ENCODE results near the gene GPR78.

- TF ChIP-seq, protein P1, sequence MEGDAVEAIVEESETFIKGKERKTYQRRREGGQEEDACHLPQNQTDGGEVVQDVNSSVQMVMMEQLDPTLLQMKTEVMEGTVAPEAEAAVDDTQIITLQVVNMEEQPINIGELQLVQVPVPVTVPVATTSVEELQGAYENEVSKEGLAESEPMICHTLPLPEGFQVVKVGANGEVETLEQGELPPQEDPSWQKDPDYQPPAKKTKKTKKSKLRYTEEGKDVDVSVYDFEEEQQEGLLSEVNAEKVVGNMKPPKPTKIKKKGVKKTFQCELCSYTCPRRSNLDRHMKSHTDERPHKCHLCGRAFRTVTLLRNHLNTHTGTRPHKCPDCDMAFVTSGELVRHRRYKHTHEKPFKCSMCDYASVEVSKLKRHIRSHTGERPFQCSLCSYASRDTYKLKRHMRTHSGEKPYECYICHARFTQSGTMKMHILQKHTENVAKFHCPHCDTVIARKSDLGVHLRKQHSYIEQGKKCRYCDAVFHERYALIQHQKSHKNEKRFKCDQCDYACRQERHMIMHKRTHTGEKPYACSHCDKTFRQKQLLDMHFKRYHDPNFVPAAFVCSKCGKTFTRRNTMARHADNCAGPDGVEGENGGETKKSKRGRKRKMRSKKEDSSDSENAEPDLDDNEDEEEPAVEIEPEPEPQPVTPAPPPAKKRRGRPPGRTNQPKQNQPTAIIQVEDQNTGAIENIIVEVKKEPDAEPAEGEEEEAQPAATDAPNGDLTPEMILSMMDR (IDR thresholded peaks at IDR 0.05), result no peak
- no peak for TF ChIP-seq ZFX (IDR thresholded peaks at IDR 0.05; ENCODE audit: borderline replicate concordance)
These were observed 47.9 kb upstream of the GPR78 start for GRCh38 chr4:8532245-8532781.

All from 22Rv1 (cell line).